ENCODE measurements around the gene FBXL12. TPM values are rescaled to one million over a fixed set of nuclear protein-coding genes. Genes with fewer than 3 reads are reported as not detected.

The FBXL12 gene, protein sequence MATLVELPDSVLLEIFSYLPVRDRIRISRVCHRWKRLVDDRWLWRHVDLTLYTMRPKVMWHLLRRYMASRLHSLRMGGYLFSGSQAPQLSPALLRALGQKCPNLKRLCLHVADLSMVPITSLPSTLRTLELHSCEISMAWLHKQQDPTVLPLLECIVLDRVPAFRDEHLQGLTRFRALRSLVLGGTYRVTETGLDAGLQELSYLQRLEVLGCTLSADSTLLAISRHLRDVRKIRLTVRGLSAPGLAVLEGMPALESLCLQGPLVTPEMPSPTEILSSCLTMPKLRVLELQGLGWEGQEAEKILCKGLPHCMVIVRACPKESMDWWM
- 10 to 100 TPM; 26.4 to 29.0 TPM for total RNA-seq

DNA sequence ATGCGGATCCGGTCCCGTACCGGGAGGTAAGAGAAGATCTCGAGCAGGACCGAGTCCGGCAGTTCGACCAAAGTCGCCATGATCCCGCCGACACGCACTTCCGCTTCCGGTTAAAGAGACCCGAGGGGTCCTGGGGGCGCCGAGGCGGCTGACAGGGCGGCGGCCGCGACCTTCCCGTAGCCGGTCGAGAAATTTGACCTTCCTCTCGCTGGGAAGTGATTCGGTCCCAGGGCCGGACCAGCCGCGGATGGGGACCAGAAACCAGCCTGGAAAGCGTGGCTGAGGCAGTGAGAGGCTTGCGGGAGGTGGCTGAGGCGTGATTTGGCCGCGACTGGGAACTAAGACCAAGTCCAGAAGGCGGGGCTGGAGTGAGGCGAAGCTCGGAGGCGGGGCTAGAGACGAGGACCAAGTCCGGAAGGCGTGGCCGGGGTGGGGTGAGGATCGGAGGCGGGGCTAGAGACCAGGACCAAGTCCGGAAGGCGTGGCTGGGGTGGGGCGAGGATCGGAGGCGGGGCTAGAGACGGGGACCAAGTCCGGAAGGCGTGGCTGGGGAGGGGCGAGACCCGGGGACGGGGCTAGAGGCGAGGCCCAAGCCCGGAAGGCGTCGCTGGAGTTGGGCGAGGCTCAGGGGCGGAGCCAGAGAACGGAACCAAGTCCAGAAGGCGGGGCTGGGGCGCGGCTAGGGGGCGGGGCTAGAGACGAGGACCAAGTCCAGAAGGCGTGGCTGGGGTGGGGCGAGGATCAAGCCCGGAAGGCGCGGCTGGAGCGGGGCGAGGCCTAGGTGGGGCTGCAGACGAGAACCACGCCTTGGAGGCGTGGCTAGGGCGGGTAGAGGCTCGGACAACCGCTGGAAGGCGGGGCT is at the start of gene FBXL12:
FBXL12 (minus strand) TSS at position 346 of the 862 bp plus-strand sequence; CDS start at position 80, 266 bp downstream.
- Mint-ChIP-seq H3K27ac (peak within 1 kb of the TSS; percentile 97), H3K36me3 (ENCODE audit: low read depth) (peaks cover 43% of the 10 kb centered on the region), H3K27me3 (ENCODE audit: low read depth) (no peaks in the 10 kb centered on the region), H3K4me1 (ENCODE audit: low read depth) (peaks cover 37% of the 10 kb centered on the region), H3K4me3 (peak within 1 kb of the TSS; percentile 92), H3K9me3 (ENCODE audit: insufficient read depth) (peaks cover 14% of the 10 kb centered on the region)
- DNase-seq = peak; percentile 100
- ATAC-seq = peak; percentile 92
- POLR2A ChIA-PET = interaction anchor here (0.6 to 2.0 kb wide), 11 partner anchors 8 to 1853 kb away, joined by 3 to 17 read pairs (median 4); partner anchors contain the start of genes PIN1, UBL5, ZNF266 and ZNF846
- CTCF ChIA-PET = no interaction called here

DNA sequence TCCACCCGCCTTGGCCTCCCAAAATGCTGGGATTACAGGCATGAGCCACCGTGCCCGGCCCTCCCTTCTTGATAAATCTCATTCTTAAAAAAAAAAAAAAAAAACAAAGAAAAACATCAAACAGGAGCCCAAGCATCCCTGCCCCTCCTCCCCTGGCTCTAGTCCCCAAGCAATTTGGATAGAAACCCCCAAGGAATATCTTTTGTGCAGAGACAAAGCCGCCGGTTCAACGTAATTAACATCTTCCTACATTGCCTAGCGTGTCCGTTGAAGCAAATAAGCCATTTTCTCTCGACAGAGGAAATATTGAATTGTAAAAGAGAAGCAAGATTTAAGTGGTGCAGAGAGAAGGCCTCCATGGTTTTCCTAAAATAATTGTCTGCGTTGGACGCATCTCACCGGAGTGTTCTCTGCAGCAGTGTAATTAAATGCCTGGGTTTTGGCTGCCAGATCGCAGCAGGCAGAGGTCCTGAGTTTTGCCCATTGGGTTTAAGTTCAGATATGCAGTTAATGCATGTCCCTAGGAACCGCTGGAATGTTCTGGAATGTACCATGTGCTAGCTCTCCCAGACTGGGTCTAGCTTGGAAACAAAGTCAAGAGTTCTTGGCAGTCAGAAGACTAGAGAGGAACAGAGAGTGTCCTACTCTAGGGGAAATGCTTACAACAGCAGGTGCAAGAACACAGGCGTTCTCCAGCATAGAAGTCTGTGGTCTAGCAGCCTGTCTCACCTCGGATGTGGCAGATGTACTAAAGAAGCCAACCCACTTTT is 47.0 kb upstream of the FBXL12 start:
- Mint-ChIP-seq H3K9me3 (ENCODE audit: insufficient read depth) (no peaks in the 10 kb centered on the region), H3K36me3 (ENCODE audit: low read depth) (peaks cover 12% of the 10 kb centered on the region), H3K27me3 (ENCODE audit: low read depth) (no peaks in the 10 kb centered on the region), H3K27ac (peak overlapping the region; percentile 90), H3K4me1 (ENCODE audit: low read depth) (peaks cover 63% of the 10 kb centered on the region), H3K4me3 (peak overlapping the region; percentile 70)
- ATAC-seq = peak; percentile 86
- DNase-seq = peak; percentile 81
- ChIA-PET POLR2A (no interaction called here), CTCF (interaction anchor here (1.2 kb wide), 1 partner anchor 31 kb away, joined by 4 read pairs; the partner anchor contains the start of gene PIN1)

DNA sequence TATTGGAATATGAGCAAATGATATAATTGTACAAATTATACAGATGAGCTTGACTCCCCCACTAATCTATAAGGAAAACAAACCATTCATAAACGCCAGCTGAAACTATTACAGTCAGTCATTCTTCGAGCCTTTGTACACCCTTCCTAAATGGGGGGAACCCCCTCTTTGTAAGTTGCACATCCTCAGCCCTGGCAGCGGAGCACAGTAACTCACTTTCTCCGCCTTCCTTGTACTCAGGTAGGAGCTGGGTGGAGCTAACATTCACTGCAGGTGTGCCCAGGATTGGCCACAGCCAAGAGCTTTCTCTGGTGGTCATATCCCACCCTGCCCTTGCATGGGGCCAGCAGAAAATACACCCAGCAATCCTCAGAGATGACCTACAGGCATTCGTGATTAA is 44.9 kb upstream of the FBXL12 start:
- ATAC-seq (no peak), DNase-seq (no peak)
- H3K4me1 Mint-ChIP-seq (ENCODE audit: low read depth) = peaks cover 85% of the 10 kb centered on the region
- H3K27ac Mint-ChIP-seq = peak overlapping the region; percentile 95
- no peaks in the 10 kb centered on the region for H3K27me3 Mint-ChIP-seq (ENCODE audit: low read depth)
- H3K9me3 Mint-ChIP-seq (ENCODE audit: insufficient read depth) = no peaks in the 10 kb centered on the region
- peaks cover 16% of the 10 kb centered on the region for H3K36me3 Mint-ChIP-seq (ENCODE audit: low read depth)
- peak overlapping the region; percentile 82 for H3K4me3 Mint-ChIP-seq
- CTCF ChIA-PET = interaction anchor here (1.2 to 1.4 kb wide), 2 partner anchors 28 to 35 kb away, joined by 3 read pairs; no protein-coding TSS in a partner anchor
- POLR2A ChIA-PET = no interaction called here

DNA sequence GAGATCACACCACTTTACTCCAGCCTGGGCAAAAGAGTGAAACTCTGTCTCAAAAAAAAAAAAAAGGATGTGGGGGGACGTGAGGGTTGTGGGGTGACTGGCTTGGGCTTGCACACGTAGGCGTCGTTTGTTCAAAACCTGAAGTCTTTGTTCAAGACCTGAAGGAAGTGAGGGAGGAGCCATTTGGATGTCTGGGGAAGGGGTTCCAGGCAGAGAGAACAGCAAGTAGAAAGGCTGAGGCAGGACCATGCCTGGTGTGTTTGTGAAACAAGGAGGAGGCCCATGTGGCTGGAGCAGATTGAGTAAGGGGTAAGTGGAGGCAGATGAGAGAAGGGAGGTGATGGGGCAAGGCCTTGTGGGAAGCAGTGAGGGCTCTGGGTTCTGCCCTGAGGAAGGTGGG is 44.1 kb upstream of the FBXL12 start:
- DNase-seq (peak; percentile 59), ATAC-seq (peak; percentile 25)
- CTCF ChIA-PET = interaction anchor here (0.9 to 1.4 kb wide), 3 partner anchors 27 to 34 kb away, joined by 3 read pairs; partner anchors contain the start of gene PIN1
- POLR2A ChIA-PET = no interaction called here
- Mint-ChIP-seq H3K36me3 (ENCODE audit: low read depth) (peaks cover 16% of the 10 kb centered on the region), H3K27ac (peak overlapping the region; percentile 95), H3K4me3 (peak overlapping the region; percentile 82), H3K27me3 (ENCODE audit: low read depth) (no peaks in the 10 kb centered on the region), H3K4me1 (ENCODE audit: low read depth) (peaks cover 93% of the 10 kb centered on the region), H3K9me3 (ENCODE audit: insufficient read depth) (no peaks in the 10 kb centered on the region)

DNA sequence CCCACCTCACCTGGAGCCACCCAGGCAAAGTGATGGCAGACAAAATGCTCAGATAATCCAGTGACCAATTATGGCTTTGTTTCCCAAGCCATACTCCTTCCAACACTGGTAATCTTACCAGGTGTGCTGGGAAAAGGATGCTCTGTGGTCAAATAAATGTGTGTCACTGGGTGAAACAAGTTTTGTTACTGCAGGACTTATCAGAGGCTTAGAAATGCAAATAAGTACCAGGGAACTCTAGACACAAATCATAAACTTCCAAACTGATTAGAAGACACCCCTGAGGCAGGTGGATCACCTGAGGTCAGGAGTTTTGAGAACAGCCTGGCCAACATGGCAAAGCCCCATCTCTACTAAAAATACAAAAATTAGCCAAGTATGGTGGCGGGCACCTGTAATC is 42.6 kb upstream of the FBXL12 start:
- peak overlapping the region; percentile 62 for H3K27ac Mint-ChIP-seq
- ChIA-PET POLR2A (no interaction called here), CTCF (no interaction called here)
- DNase-seq (no peak), ATAC-seq (no peak)
- H3K27me3 Mint-ChIP-seq (ENCODE audit: low read depth) = no peaks in the 10 kb centered on the region
- no peak overlapping the region for H3K4me3 Mint-ChIP-seq
- no peaks in the 10 kb centered on the region for H3K9me3 Mint-ChIP-seq (ENCODE audit: insufficient read depth)
- peaks cover 96% of the 10 kb centered on the region for H3K4me1 Mint-ChIP-seq (ENCODE audit: low read depth)
- peaks cover 23% of the 10 kb centered on the region for H3K36me3 Mint-ChIP-seq (ENCODE audit: low read depth)

DNA sequence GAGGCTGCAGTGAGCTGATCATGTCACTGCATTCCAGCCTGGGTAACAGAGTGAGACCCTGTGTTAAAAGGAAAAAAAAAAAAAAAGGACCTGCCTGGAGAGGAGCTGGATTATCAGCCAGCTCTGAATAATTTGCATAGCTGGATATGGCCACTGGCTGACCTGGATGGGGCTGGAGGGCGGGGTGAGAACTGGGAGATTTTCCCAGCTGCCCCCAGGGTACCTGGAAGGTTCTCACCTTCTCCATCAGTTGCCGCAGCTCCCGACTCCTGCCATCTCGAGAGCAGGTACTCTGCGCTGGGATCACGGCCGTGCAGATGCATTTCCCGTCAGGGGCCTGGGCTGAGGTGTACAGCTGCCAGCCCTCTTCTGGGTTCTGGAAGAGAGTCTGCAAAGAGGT is 41.5 kb upstream of the FBXL12 start:
- ATAC-seq (no peak), DNase-seq (no peak)
- no peaks in the 10 kb centered on the region for H3K27me3 Mint-ChIP-seq (ENCODE audit: low read depth)
- peak overlapping the region; percentile 62 for H3K27ac Mint-ChIP-seq
- H3K36me3 Mint-ChIP-seq (ENCODE audit: low read depth) = peaks cover 26% of the 10 kb centered on the region
- ChIA-PET POLR2A (interaction anchor here (0.5 to 1.4 kb wide), 2 partner anchors 26 to 547 kb away, joined by 3 to 4 read pairs; partner anchors contain the start of gene PIN1), CTCF (no interaction called here)
- no peak overlapping the region for H3K4me3 Mint-ChIP-seq
- peaks cover 89% of the 10 kb centered on the region for H3K4me1 Mint-ChIP-seq (ENCODE audit: low read depth)
- no peaks in the 10 kb centered on the region for H3K9me3 Mint-ChIP-seq (ENCODE audit: insufficient read depth)

DNA sequence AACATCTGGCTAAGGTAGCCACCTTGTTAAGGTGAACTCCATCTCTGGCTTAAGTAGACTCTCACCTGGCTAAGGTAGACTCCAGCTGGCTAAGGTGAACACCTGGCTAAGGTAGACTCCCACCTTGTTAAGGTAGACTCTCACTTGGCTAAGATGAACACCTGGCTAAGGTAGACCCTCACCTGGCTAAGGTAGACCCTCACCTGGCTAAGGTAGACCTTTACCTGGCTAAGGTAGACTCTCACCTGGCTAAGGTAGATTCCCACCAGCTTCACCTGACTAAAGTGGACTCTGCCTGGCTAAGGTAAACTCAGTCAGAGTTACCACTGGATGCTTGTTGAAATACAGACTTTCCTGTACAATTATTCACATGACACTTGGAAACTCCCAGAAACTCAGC is 39.9 kb upstream of the FBXL12 start:
- Mint-ChIP-seq H3K9me3 (ENCODE audit: insufficient read depth) (no peaks in the 10 kb centered on the region), H3K36me3 (ENCODE audit: low read depth) (peaks cover 27% of the 10 kb centered on the region), H3K4me1 (ENCODE audit: low read depth) (peaks cover 74% of the 10 kb centered on the region), H3K27me3 (ENCODE audit: low read depth) (no peaks in the 10 kb centered on the region), H3K27ac (peak overlapping the region; percentile 91), H3K4me3 (peak overlapping the region; percentile 73)
- ChIA-PET CTCF (interaction anchor here (0.8 to 2.1 kb wide), 5 partner anchors 11 to 233 kb away, joined by 3 to 10 read pairs (median 6); partner anchors contain the start of gene PIN1), POLR2A (interaction anchor here (1.4 kb wide), 1 partner anchor 24 kb away, joined by 4 read pairs; the partner anchor contains the start of gene PIN1)
- ATAC-seq (no peak), DNase-seq (no peak)

DNA sequence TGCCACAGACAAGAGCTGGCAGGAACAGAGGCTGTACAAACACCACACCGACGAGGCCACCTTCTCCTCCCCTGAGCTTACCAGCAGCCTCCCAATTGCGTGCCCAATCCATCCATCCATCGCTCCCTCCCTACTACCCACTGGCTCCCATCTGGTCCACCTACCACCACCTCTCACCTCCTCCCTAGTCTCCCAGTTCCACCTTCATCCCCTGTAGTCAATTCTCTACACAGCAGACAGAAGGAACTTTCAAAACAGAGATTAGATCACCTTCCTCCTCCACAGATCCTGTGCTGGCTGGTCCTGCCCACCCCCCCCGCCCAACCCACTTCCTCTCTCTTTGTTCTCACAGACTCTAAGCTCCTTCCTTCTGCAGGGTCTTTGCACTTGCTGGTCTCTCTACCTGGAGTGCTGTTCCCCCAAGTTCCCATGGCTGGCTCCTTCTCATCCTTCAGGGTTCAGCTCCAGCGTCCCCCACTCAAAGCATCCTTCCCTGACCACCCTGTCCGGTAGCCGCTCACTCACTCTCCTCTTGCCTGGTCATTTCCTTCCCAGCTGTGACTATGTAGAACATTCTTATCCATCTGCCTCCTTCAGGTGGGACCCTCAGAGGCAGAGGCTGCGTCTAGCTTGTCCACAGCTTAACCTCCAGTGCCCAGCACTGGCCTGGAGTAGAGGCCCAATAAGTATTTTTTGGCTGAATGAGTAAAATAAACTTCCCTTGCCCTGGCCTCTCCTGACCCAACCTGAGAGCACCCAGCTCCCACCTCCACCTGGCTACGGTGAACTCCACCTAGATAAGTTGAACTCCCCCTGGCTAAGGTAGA is 39.3 kb upstream of the FBXL12 start:
- peaks cover 23% of the 10 kb centered on the region for H3K36me3 Mint-ChIP-seq (ENCODE audit: low read depth)
- peak; percentile 78 for ATAC-seq
- peak; percentile 47 for DNase-seq
- H3K4me1 Mint-ChIP-seq (ENCODE audit: low read depth) = peaks cover 68% of the 10 kb centered on the region
- no peaks in the 10 kb centered on the region for H3K27me3 Mint-ChIP-seq (ENCODE audit: low read depth)
- H3K27ac Mint-ChIP-seq = peak overlapping the region; percentile 91
- POLR2A ChIA-PET = interaction anchor here (0.6 to 1.8 kb wide), 4 partner anchors 18 to 550 kb away, joined by 3 to 10 read pairs (median 3); partner anchors contain the start of gene UBL5
- CTCF ChIA-PET = interaction anchor here (0.7 to 2.1 kb wide), 7 partner anchors 9 to 653 kb away, joined by 3 to 10 read pairs (median 6); partner anchors contain the start of gene PIN1
- no peaks in the 10 kb centered on the region for H3K9me3 Mint-ChIP-seq (ENCODE audit: insufficient read depth)
- peak overlapping the region; percentile 73 for H3K4me3 Mint-ChIP-seq

DNA sequence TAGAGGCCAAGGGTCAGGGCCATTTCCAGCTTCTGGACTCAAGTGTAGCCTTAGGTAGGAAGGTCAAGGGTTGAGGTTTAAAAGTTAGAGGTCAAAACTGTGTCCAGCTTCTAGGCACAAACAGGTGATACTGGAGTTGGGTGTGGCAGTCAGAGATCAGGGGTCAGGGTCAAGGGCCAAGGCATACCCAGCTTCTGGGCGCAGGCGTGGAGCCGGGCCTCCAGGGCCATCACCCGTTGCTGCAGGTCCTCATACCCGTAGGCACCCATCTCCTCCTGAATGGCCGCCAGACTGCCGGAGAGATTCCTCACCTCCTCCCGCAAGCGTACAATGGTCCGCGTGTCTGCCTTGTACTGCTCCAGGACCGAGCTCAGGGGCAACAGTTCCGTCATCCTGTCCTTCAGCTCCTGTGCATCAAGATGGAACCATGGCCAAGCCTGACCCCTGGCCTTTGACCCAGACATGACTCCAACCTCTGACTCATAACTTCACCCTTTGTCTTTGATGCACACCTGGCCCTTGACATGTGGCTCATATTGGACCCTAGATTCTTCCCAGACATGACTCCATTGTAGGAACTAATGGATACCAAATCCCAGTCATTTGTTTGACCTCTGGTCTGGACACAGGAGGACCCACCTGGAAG is 38.3 kb upstream of the FBXL12 start:
- H3K4me3 Mint-ChIP-seq = peak overlapping the region; percentile 73
- H3K27me3 Mint-ChIP-seq (ENCODE audit: low read depth) = no peaks in the 10 kb centered on the region
- H3K4me1 Mint-ChIP-seq (ENCODE audit: low read depth) = peaks cover 59% of the 10 kb centered on the region
- no peaks in the 10 kb centered on the region for H3K9me3 Mint-ChIP-seq (ENCODE audit: insufficient read depth)
- peaks cover 20% of the 10 kb centered on the region for H3K36me3 Mint-ChIP-seq (ENCODE audit: low read depth)
- peak overlapping the region; percentile 91 for H3K27ac Mint-ChIP-seq
- DNase-seq (no peak), ATAC-seq (no peak)
- POLR2A ChIA-PET = interaction anchor here (1.0 to 1.8 kb wide), 3 partner anchors 17 to 30 kb away, joined by 3 to 10 read pairs (median 3); partner anchors contain the start of gene UBL5
- CTCF ChIA-PET = interaction anchor here (1.1 to 2.1 kb wide), 4 partner anchors 10 to 73 kb away, joined by 3 to 10 read pairs (median 6); partner anchors contain the start of gene PIN1

DNA sequence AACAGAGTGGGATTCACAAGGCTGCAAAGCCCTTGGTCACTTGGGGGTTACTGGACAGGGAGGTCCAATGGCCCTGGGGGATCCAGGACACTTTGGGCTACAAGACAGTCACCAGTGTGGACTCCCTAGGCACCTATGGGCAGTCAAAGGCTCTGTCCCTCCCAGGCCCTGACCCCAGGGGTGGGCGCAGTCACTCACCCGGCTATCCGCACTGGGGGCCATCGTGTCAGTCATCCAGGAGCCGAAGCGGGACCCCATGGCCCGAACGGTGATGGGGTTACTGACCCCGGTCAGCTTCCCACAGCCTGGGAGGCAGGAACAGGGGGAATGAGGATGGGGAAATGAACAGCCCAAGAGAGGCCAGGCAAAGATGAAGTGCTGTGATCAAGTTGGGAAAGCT is 37.7 kb upstream of the FBXL12 start:
- POLR2A ChIA-PET = interaction anchor here (1.4 to 1.8 kb wide), 2 partner anchors 17 to 29 kb away, joined by 3 to 10 read pairs; partner anchors contain the start of gene UBL5
- CTCF ChIA-PET = no interaction called here
- peaks cover 53% of the 10 kb centered on the region for H3K4me1 Mint-ChIP-seq (ENCODE audit: low read depth)
- H3K4me3 Mint-ChIP-seq = peak overlapping the region; percentile 36
- peak overlapping the region; percentile 91 for H3K27ac Mint-ChIP-seq
- peaks cover 20% of the 10 kb centered on the region for H3K36me3 Mint-ChIP-seq (ENCODE audit: low read depth)
- DNase-seq (no peak), ATAC-seq (no peak)
- H3K9me3 Mint-ChIP-seq (ENCODE audit: insufficient read depth) = no peaks in the 10 kb centered on the region
- no peaks in the 10 kb centered on the region for H3K27me3 Mint-ChIP-seq (ENCODE audit: low read depth)

Data from activated CD8-positive, alpha-beta T cell treated with anti-CD3 and anti-CD28 coated beads, Interleukin-2, amount 10 ng/mL, durations not matched to agents 7 days and 5 days (primary cell).